ENCODE results near the gene KISS1.

The KISS1 gene

DNA sequence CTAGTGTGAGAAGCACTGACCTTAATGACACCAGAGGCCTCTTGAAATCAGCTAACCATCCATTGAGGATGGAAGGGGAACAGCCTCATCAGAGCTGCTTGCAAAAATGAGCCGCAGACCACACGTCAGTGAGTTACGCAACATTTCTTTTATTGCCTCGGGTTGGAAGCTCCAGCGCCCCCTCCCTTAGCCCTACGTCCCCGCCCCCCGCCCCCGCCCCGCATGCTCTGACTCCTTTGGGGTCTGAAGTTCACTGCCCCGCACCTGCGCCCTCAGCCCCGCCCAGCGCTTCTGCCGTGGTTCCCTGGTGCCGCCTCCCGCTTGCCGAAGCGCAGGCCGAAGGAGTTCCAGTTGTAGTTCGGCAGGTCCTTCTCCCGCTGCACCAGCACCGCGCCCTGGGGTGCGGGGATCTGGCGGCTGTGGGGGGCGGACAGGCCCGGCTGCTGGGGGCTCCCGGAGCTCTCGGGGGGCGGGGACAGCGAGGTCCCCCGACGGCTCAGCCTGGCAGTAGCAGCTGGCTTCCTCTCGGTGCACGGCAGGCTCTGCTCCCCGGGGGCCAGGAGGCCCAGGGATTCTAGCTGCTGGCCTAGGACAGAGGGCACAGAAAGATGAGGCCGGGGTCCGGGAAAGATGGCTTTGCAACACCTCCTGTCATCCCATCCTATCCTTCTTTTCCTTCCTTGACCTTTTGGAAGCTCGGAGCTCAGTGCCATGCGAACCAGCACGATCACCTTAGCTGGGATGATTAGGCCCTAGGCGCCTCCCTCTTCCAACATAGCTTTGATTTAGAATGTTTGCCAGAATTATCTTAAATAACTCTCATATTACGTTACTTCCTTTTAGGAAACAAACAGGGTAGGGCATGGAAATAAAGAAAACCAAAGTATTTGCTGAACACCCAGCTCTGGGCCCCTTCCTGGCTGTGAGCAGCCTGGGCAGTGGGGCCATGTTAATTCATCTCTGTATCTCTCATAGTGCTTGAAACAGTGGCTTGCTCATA lies 5.8 kb downstream of the KISS1 start:
- Histone ChIP-seq H3K27me3 (replicated peaks; ENCODE audit: insufficient read depth, low read length) (peaks cover 54% of the 10 kb centered on the region), H2AFZ (ENCODE audit: low read length) (no peak overlapping the region)
- TF ChIP-seq EZH2phosphoT487 (IDR thresholded peaks at IDR 0.05; ENCODE audit: low read length) (no peak), EZH2 (optimal IDR thresholded peaks at IDR 0.05; ENCODE audit: low read depth, low read length) (no peak)
- TF ChIP-seq, protein P1, sequence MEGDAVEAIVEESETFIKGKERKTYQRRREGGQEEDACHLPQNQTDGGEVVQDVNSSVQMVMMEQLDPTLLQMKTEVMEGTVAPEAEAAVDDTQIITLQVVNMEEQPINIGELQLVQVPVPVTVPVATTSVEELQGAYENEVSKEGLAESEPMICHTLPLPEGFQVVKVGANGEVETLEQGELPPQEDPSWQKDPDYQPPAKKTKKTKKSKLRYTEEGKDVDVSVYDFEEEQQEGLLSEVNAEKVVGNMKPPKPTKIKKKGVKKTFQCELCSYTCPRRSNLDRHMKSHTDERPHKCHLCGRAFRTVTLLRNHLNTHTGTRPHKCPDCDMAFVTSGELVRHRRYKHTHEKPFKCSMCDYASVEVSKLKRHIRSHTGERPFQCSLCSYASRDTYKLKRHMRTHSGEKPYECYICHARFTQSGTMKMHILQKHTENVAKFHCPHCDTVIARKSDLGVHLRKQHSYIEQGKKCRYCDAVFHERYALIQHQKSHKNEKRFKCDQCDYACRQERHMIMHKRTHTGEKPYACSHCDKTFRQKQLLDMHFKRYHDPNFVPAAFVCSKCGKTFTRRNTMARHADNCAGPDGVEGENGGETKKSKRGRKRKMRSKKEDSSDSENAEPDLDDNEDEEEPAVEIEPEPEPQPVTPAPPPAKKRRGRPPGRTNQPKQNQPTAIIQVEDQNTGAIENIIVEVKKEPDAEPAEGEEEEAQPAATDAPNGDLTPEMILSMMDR (IDR thresholded peaks at IDR 0.05; ENCODE audit: low read length), result no peak

DNA sequence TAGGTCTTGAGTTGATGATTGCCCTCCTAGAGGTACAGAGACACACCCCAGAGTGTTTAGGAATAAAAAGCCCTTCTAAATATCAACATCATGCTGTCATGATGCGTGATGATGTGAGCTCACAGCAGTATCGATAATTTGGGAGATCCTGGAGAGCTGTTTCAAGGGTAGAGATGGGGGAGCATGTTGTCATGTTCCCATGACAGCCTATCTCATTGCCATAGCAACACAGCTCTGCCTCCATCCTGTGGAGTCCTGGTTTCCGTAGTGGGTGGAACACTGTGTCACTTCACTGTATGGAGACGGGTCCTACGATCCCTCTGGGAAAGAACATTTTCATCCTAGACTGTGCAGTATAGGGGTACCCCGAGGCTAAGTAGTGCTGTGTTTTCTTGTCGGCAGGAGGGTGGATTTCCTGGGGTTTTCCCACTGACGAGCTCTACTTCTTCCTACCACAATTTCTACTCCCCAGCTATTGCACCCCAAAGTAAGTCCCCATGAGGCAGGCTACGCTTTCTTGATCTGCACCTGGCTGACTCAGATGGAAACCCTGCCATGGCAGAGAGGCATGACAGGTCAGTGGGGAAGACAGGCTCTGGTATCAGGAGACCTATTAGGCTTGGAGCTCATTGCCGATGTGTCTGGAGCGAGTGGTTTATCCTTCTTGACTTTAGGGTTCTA lies 7.2 kb downstream of the KISS1 start:
- Histone ChIP-seq H3K27me3 (replicated peaks; ENCODE audit: insufficient read depth, low read length) (peaks cover 54% of the 10 kb centered on the region), H3K4me2 (ENCODE audit: low read depth, low read length) (no peak overlapping the region), H2AFZ (ENCODE audit: low read length) (no peak overlapping the region), H3K27ac (ENCODE audit: low read length) (no peak overlapping the region), H3K9me2 (replicated peaks; ENCODE audit: insufficient read depth, low read length) (no peaks in the 10 kb centered on the region), H3K9me3 (replicated peaks; ENCODE audit: insufficient read depth, low read length) (no peaks in the 10 kb centered on the region), H3F3A (ENCODE audit: insufficient read depth, low read length) (no peaks in the 10 kb centered on the region), H3K4me3 (ENCODE audit: low read length) (no peak overlapping the region), H3K9ac (ENCODE audit: low read length) (no peak overlapping the region), H3K79me2 (ENCODE audit: low read length) (no peaks in the 10 kb centered on the region), H3K4me1 (ENCODE audit: low read length) (no peaks in the 10 kb centered on the region), H4K20me1 (ENCODE audit: insufficient read depth, low read length) (no peaks in the 10 kb centered on the region), H3K36me3 (replicated peaks; ENCODE audit: insufficient read depth, low read length) (no peaks in the 10 kb centered on the region)
- DNase-seq, result no peak
- TF ChIP-seq EZH2 (optimal IDR thresholded peaks at IDR 0.05; ENCODE audit: low read depth, low read length), result no peak
- TF ChIP-seq EZH2phosphoT487 (IDR thresholded peaks at IDR 0.05; ENCODE audit: low read length), result no peak
- TF ChIP-seq, protein P1 (IDR thresholded peaks at IDR 0.05; ENCODE audit: low read length), result no peak

More for the DNA sequence above, 5.8 kb downstream of the KISS1 start:
- no peaks in the 10 kb centered on the region for H3K9me3 ChIP-seq (replicated peaks; ENCODE audit: insufficient read depth, low read length)
- H3K36me3 ChIP-seq (replicated peaks; ENCODE audit: insufficient read depth, low read length), result no peaks in the 10 kb centered on the region
- H3K27ac ChIP-seq (ENCODE audit: low read length), result no peak overlapping the region
- H3K4me1 ChIP-seq (ENCODE audit: low read length), result no peaks in the 10 kb centered on the region
- H4K20me1 ChIP-seq (ENCODE audit: insufficient read depth, low read length), result no peaks in the 10 kb centered on the region
- H3K4me3 ChIP-seq (ENCODE audit: low read length), result no peak overlapping the region
- H3K9me2 ChIP-seq (replicated peaks; ENCODE audit: insufficient read depth, low read length), result no peaks in the 10 kb centered on the region
- H3K79me2 ChIP-seq (ENCODE audit: low read length), result no peaks in the 10 kb centered on the region
- DNase-seq, result no peak
- H3K4me2 ChIP-seq (ENCODE audit: low read depth, low read length), result no peak overlapping the region
- H3F3A ChIP-seq (ENCODE audit: insufficient read depth, low read length), result no peaks in the 10 kb centered on the region
- H3K9ac ChIP-seq (ENCODE audit: low read length), result no peak overlapping the region

GRCh38 chr1:204186597-204186996 lies 9.7 kb downstream of the KISS1 start:
- Histone ChIP-seq H3K36me3 (replicated peaks; ENCODE audit: insufficient read depth, low read length) (no peaks in the 10 kb centered on the region), H3K27me3 (replicated peaks; ENCODE audit: insufficient read depth, low read length) (peaks cover 44% of the 10 kb centered on the region), H3F3A (ENCODE audit: insufficient read depth, low read length) (no peaks in the 10 kb centered on the region), H3K4me2 (ENCODE audit: low read depth, low read length) (no peak overlapping the region), H3K9ac (ENCODE audit: low read length) (no peak overlapping the region), H3K79me2 (ENCODE audit: low read length) (no peaks in the 10 kb centered on the region), H3K4me3 (ENCODE audit: low read length) (no peak overlapping the region), H3K9me2 (replicated peaks; ENCODE audit: insufficient read depth, low read length) (no peaks in the 10 kb centered on the region), H3K9me3 (replicated peaks; ENCODE audit: insufficient read depth, low read length) (no peaks in the 10 kb centered on the region), H4K20me1 (ENCODE audit: insufficient read depth, low read length) (no peaks in the 10 kb centered on the region), H3K4me1 (ENCODE audit: low read length) (no peaks in the 10 kb centered on the region), H3K27ac (ENCODE audit: low read length) (no peak overlapping the region), H2AFZ (ENCODE audit: low read length) (no peak overlapping the region)
- DNase-seq, result no peak
- no peak for TF ChIP-seq EZH2 (optimal IDR thresholded peaks at IDR 0.05; ENCODE audit: low read depth, low read length)
- TF ChIP-seq EZH2phosphoT487 (IDR thresholded peaks at IDR 0.05; ENCODE audit: low read length), result no peak
- TF ChIP-seq, protein P1 (IDR thresholded peaks at IDR 0.05; ENCODE audit: low read length), result no peak

All from MM.1S (cell line).